PC-9 (cell line): Measurements from ENCODE around the gene LYST. TPM values are rescaled to one million over a fixed set of nuclear protein-coding genes. Genes with fewer than 3 reads are reported as not detected.

Source experiments
- BruUV-seq: library from RNA; stranded (reverse); fragments of 400-500 nt; replicated peaks from 2 replicates; lab custom pipeline; 2021; lab: Mats Ljungman, UMichigan
- CTCF ChIA-PET: fragments of 300-600 bp; sonication (Branson Sonifier 250); formaldehyde crosslinking; loops from one replicate; lab custom pipeline; 2022; ENCODE audit warnings: antibody characterized with exemption; lab: Charles Lee
- POLR2A ChIA-PET: fragments of 300-600 bp; sonication (Branson Sonifier 250); formaldehyde crosslinking; loops from one replicate; lab custom pipeline; 2022; ENCODE audit warnings: antibody characterized with exemption; ENCODE audit not compliant: unreplicated experiment; lab: Charles Lee
- DNase-seq, 2 experiments: peaks; one replicate each; pipeline versions ENCODE4 v3.0.0 to v3.0.0-alpha.2; 2015 to 2022; ENCODE audit warnings: mixed read lengths in 1 of 2
- H2AFZ ChIP-seq: fragments of 200-600 bp; sonication (generic); 2 replicates; pipeline ENCODE4 v1.8.1; 2017; ENCODE audit warnings: antibody characterized with exemption
- H3F3A ChIP-seq: fragments of 200-600 bp; sonication (generic); 2 replicates; pipeline ENCODE4 v1.8.1; 2017; ENCODE audit warnings: antibody characterized with exemption, mild to moderate bottlenecking, low read depth; ENCODE audit not compliant: insufficient read depth
- H3K27ac ChIP-seq: fragments of 200-600 bp; sonication (generic); 2 replicates; pipeline ENCODE4 v1.6.1; 2016; ENCODE audit warnings: mixed run types
- H3K27me3 ChIP-seq: fragments of 200-600 bp; sonication (generic); 2 replicates; pipeline ENCODE4 v1.6.1; 2016; ENCODE audit warnings: low read depth, mixed run types; ENCODE audit not compliant: insufficient read depth
- H3K36me3 ChIP-seq: fragments of 200-600 bp; sonication (generic); 2 replicates; pipeline ENCODE4 v1.6.1; 2016; ENCODE audit warnings: low read depth, mixed run types
- H3K4me1 ChIP-seq: fragments of 200-600 bp; sonication (generic); replicated peaks from 2 replicates; pipeline ENCODE4 v1.6.1; 2016; ENCODE audit warnings: mixed run types; ENCODE audit not compliant: insufficient read depth
- H3K4me2 ChIP-seq: fragments of 200-600 bp; sonication (generic); 2 replicates; pipeline ENCODE4 v1.6.1; 2017; ENCODE audit warnings: mixed run types
- H3K4me3 ChIP-seq: fragments of 200-600 bp; sonication (generic); 2 replicates; pipeline ENCODE4 v1.6.1; 2016; ENCODE audit warnings: mixed run types
- H3K79me2 ChIP-seq: fragments of 200-600 bp; sonication (generic); 2 replicates; pipeline ENCODE4 v1.6.1; 2017; ENCODE audit warnings: low read depth, mixed run types
- H3K9me2 ChIP-seq: fragments of 200-600 bp; sonication (generic); 2 replicates; pipeline ENCODE4 v1.8.1; 2017; ENCODE audit warnings: mild to moderate bottlenecking; ENCODE audit not compliant: insufficient read depth
- H3K9me3 ChIP-seq: fragments of 200-600 bp; sonication (generic); 2 replicates; pipeline ENCODE4 v1.8.1; 2016; ENCODE audit warnings: low read depth; ENCODE audit not compliant: insufficient read depth
- H4K20me1 ChIP-seq: fragments of 200-600 bp; sonication (generic); 2 replicates; pipeline ENCODE4 v1.8.1; 2017; ENCODE audit not compliant: insufficient read depth
- CTCF ChIP-seq: fragments of 200-600 bp; sonication (generic); conservative IDR thresholded peaks from 2 replicates; pipeline ENCODE4 v1.6.1; 2017; ENCODE audit warnings: mixed run types, antibody characterized with exemption, mild to moderate bottlenecking, moderate library complexity
- EZH2 ChIP-seq: fragments of 200-600 bp; sonication (generic); IDR thresholded peaks from 2 replicates; pipeline ENCODE4 v1.8.0; 2017; ENCODE audit warnings: antibody characterized with exemption, low read depth
- intact Hi-C: fragments of 100-400 bp; cut with micrococcal nuclease; formaldehyde crosslinking; loops from one replicate; pipeline ENCODE4 v1.10.0; 2022; ENCODE audit not compliant: unreplicated experiment
- total RNA-seq: library from RNA; stranded (reverse); gene quantifications from 2 replicates; pipeline ENCODE4 v1.2.3, GENCODE V29; 2021

Gene LYST
- total RNA-seq, 1 experiment from 2014 or later, result 14.1 TPM

GRCh38 chr1:235882816-235883215, 16.1 kb upstream of the LYST start:
- POLR2A ChIA-PET, result interaction anchor here (0.6 to 0.8 kb wide), 2 partner anchors 17 to 18 kb away, joined by 3 read pairs; no protein-coding TSS in a partner anchor
- Histone ChIP-seq H2AFZ (peak overlapping the region; percentile 76; the same call in 1 of the 2 replicates), H3K36me3 (no peaks in the 10 kb centered on the region), H3K9me3 (no peaks in the 10 kb centered on the region), H3K27me3 (no peaks in the 10 kb centered on the region), H3K9me2 (no peaks in the 10 kb centered on the region), H3F3A (peaks cover 11% of the 10 kb centered on the region; the same call in 1 of the 2 replicates), H3K4me2 (peak overlapping the region; percentile 63), H3K4me1 (peaks cover 15% of the 10 kb centered on the region), H3K27ac (peak overlapping the region; percentile 32; the same call in 1 of the 2 replicates), H3K79me2 (no peaks in the 10 kb centered on the region), H3K4me3 (0 out of 2 replicates have a peak overlapping the region, but pooled peaks have one; percentile 13), H4K20me1 (no peaks in the 10 kb centered on the region)
- CTCF ChIA-PET, result interaction anchor here (1.8 kb wide), 1 partner anchor 89 kb away, joined by 5 read pairs; no protein-coding TSS in a partner anchor
- no TSS peak for BruUV-seq
- DNase-seq, result no peak
- TF ChIP-seq CTCF (no peak), EZH2 (no peak)
- intact Hi-C loops, result loop anchor here (1.0 kb wide), 1 partner anchor 49 kb away; no protein-coding TSS in a partner anchor

- BruUV-seq, result no TSS peak
- TF ChIP-seq CTCF, result no peak
- no peak for TF ChIP-seq EZH2
- POLR2A ChIA-PET, result interaction anchor here (0.6 to 0.8 kb wide), 2 partner anchors 9 to 18 kb away, joined by 3 to 6 read pairs; no protein-coding TSS in a partner anchor
These were observed 15.4 kb upstream of the LYST start for GRCh38 chr1:235881930-235882700.

GRCh38 chr1:235878082-235878811, 11.5 kb upstream of the LYST start:
- no peak for TF ChIP-seq CTCF
- ChIA-PET CTCF (no interaction called here), POLR2A (no interaction called here)
- Histone ChIP-seq H3K9me2 (no peaks in the 10 kb centered on the region), H3K27me3 (no peaks in the 10 kb centered on the region), H3F3A (peaks cover 4% of the 10 kb centered on the region; the same call in 1 of the 2 replicates), H3K79me2 (no peaks in the 10 kb centered on the region), H4K20me1 (no peaks in the 10 kb centered on the region), H3K4me1 (peaks cover 8% of the 10 kb centered on the region), H3K9me3 (no peaks in the 10 kb centered on the region), H3K4me3 (no peak overlapping the region), H3K27ac (no peak overlapping the region), H3K4me2 (no peak overlapping the region), H2AFZ (no peak overlapping the region), H3K36me3 (no peaks in the 10 kb centered on the region)
- no peak for DNase-seq
- intact Hi-C loops, result no loop called here
- BruUV-seq, result no TSS peak

More at GRCh38 chr1:235881930-235882700, 15.4 kb upstream of the LYST start:
- no peaks in the 10 kb centered on the region for H3K27me3 ChIP-seq
- no peaks in the 10 kb centered on the region for H3K9me2 ChIP-seq
- no peaks in the 10 kb centered on the region for H4K20me1 ChIP-seq
- CTCF ChIA-PET, result interaction anchor here (1.8 kb wide), 1 partner anchor 90 kb away, joined by 5 read pairs; no protein-coding TSS in a partner anchor
- H3K79me2 ChIP-seq, result no peaks in the 10 kb centered on the region
- no peak overlapping the region for H3K4me2 ChIP-seq
- H3K36me3 ChIP-seq, result no peaks in the 10 kb centered on the region
- no peak for DNase-seq
- H3K4me3 ChIP-seq, result no peak overlapping the region
- intact Hi-C loops, result no loop called here
- H3K4me1 ChIP-seq, result peaks cover 15% of the 10 kb centered on the region
- no peak overlapping the region for H3K27ac ChIP-seq
- H3F3A ChIP-seq, result peaks cover 11% of the 10 kb centered on the region; the same call in 1 of the 2 replicates
- H3K9me3 ChIP-seq, result no peaks in the 10 kb centered on the region
- no peak overlapping the region for H2AFZ ChIP-seq
